ENCODE results near the gene SDCBP2. TPM values are rescaled to one million over a fixed set of nuclear protein-coding genes. Genes with fewer than 3 reads are reported as not detected.
A peak's percentile ranks its signal among the peaks of the same experiment; 100 is the strongest.

SDCBP2 gene
- total and polyA plus RNA-seq, 2 donors (not counting 1 experiment from before 2014, with no cell fraction given) = 1.2 to 1.3 TPM

DNA sequence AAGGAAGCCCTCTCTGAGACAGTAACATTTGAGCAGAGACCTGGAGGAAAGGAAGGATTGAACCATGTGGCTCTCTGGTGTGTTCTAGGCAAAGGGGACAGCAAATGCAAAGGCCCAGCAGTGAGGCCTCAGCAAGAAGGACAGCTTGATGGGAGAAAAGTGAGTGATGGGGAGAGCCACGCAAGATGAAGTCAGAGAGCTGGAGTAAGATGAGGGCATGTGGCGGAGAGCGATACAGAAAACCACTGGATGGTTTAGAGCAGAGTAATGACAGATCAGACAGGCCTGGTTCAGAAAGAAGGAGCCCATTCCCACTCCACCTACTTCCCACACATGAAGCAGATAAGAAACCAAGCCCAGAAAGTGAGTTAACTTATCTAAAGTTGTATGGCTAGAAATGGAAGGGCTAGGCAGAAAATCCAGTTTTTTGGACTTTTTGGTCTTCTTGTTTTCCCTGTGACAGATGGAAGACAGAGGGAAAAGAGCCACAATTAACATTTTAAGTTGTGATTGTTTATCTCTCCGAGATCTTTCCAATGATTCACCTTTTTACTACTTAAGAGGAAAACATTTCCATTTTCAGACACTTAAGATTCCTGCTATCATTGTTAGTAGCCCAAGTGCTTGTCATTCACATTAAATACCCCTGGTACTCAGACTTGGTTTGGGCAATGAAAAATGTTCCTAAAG, 63.6 kb downstream of the SDCBP2 start:
- H3K27ac ChIP-seq (ENCODE audit: low read length in 2 of 2) = no peak overlapping the region
- peaks cover 13% of the 10 kb centered on the region for H3K4me1 Mint-ChIP-seq

More for the DNA sequence above, 63.6 kb downstream of the SDCBP2 start:
- intact Hi-C loops (cut with micrococcal nuclease) = loop anchor here (5.0 kb wide), 1 partner anchor 148 kb away; the partner anchor contains the start of gene PSMF1
- ChIA-PET POLR2A (interaction anchor here (0.6 kb wide), 2 partner anchors 96 to 1584 kb away, joined by 3 read pairs; no protein-coding TSS in a partner anchor), CTCF (interaction anchor here (0.6 to 1.5 kb wide), 5 partner anchors 11 to 238 kb away, joined by 3 to 7 read pairs (median 3); no protein-coding TSS in a partner anchor)
- Histone ChIP-seq H3K4me2 (replicated peaks; ENCODE audit: low read depth, low read length, poor library complexity, severe bottlenecking) (peak overlapping the region; percentile 91), H3K4me3 (ENCODE audit: control extremely low read depth in 1 of 5, extremely low read depth in 1 of 5, insufficient read depth in 1 of 5, low read depth in 2 of 5, low read length in 4 of 5) (peak overlapping the region in 4 of 5 experiments; percentile 47 to 70 (median 59)), H2AFZ (ENCODE audit: insufficient read depth, low read depth, low read length, poor library complexity, severe bottlenecking) (peak overlapping the region; percentile 85), H3K27me3 (replicated peaks in 1 of 4; ENCODE audit: control extremely low read depth in 1 of 4, control insufficient read depth in 3 of 4, insufficient read depth in 4 of 4, low read length in 3 of 4) (peaks cover 0 to 17% (median 9%) of the 10 kb centered on the region in 4 experiments), H3K79me2 (ENCODE audit: control insufficient read depth, insufficient read depth, low read length) (no peaks in the 10 kb centered on the region), H3K36me3 (replicated peaks in 1 of 2; ENCODE audit: control extremely low read depth in 1 of 2, control insufficient read depth in 1 of 2, extremely low read depth in 1 of 2, insufficient read depth in 2 of 2, low read length in 1 of 2) (no peaks in the 10 kb centered on the region), H3K9me3 (ENCODE audit: control extremely low read depth in 1 of 3, control insufficient read depth in 2 of 3, insufficient read depth in 1 of 3, low read length in 2 of 3) (peaks cover 2 to 8% (median 7%) of the 10 kb centered on the region in 3 donors), H3K4me1 (ENCODE audit: control insufficient read depth in 2 of 2, insufficient read depth in 2 of 2, low read length in 2 of 2) (peaks cover 9 to 15% of the 10 kb centered on the region in 2 donors), H3K9ac (ENCODE audit: low read length) (peak overlapping the region; percentile 61), H4K20me1 (ENCODE audit: control insufficient read depth, insufficient read depth, low read length, poor library complexity, severe bottlenecking) (no peaks in the 10 kb centered on the region)
- no peak overlapping the region for H3K27ac Mint-ChIP-seq
- peaks cover 13% of the 10 kb centered on the region for H3K27me3 Mint-ChIP-seq
- no peak for DNase-seq
- no CpG with 5 or more reads among the region's 4 CpGs for WGBS (ENCODE audit: insufficient coverage)
- H3K4me3 Mint-ChIP-seq = peak overlapping the region; percentile 91
- TF ChIP-seq EZH2 (IDR thresholded peaks at IDR 0.05; ENCODE audit: borderline replicate concordance, insufficient read depth, low read depth, low read length, poor library complexity, severe bottlenecking) = no peak
- TF ChIP-seq, protein P1, sequence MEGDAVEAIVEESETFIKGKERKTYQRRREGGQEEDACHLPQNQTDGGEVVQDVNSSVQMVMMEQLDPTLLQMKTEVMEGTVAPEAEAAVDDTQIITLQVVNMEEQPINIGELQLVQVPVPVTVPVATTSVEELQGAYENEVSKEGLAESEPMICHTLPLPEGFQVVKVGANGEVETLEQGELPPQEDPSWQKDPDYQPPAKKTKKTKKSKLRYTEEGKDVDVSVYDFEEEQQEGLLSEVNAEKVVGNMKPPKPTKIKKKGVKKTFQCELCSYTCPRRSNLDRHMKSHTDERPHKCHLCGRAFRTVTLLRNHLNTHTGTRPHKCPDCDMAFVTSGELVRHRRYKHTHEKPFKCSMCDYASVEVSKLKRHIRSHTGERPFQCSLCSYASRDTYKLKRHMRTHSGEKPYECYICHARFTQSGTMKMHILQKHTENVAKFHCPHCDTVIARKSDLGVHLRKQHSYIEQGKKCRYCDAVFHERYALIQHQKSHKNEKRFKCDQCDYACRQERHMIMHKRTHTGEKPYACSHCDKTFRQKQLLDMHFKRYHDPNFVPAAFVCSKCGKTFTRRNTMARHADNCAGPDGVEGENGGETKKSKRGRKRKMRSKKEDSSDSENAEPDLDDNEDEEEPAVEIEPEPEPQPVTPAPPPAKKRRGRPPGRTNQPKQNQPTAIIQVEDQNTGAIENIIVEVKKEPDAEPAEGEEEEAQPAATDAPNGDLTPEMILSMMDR (IDR thresholded peaks at IDR 0.05) = no peak
- ATAC-seq (ENCODE audit: low read depth) = no peak
- H3K9me3 Mint-ChIP-seq (ENCODE audit: insufficient read depth) = no peaks in the 10 kb centered on the region
